PC-3 (cell line): ENCODE data around the gene WLS.

Experiments used
- EZH2 ChIP-seq: fragments of 300-600 bp; sonication (generic); IDR thresholded peaks from one replicate; pipeline ENCODE4 v1.6.1; 2017; ENCODE audit warnings: antibody characterized with exemption, mild to moderate bottlenecking, low read length; ENCODE audit not compliant: unreplicated experiment
- EZH2phosphoT487 ChIP-seq: fragments of 300-600 bp; sonication (generic); IDR thresholded peaks from 2 replicates; pipeline ENCODE4 v1.6.1; 2018; ENCODE audit warnings: mild to moderate bottlenecking, antibody characterized with exemption, low read length, borderline replicate concordance
- TF ChIP-seq, protein P1 (sequence below): fragments of 300-600 bp; sonication (generic); conservative IDR thresholded peaks from 2 replicates; pipeline ENCODE4 v1.5.1; 2017; ENCODE audit warnings: antibody characterized with exemption, low read depth, mild to moderate bottlenecking, low read length

DNA sequence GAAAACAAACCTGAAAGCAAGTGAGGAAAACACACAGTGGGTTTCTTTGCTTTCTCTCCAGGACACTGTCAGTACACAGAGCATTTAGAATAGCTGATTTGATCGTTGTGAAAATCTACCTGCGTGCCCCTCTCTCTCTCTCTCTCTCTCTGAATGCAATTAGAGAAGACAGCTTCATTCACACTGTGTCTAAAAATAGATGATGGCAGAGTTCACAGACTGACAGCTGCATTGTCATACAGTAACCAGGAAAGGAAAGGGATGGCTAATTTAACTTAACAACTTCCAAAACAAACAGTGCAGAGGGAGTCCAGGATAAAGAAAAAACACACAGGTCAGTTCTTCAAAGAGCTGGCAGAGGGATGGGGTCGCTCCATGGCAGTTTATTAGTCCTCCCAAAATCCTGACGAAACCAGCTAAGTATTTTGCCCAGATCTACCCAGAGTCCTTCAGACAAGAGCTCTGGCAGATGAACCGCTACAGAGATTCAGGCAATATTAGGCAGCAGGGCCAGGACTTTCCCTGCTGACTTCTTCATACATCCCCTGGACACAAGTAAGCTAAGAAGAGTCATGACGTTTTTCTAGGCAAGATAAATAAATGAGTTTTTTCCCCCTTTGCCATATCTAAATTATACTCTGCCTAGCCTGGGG is 58.9 kb downstream of the WLS start:
- TF ChIP-seq EZH2 (no peak), EZH2phosphoT487 (no peak)
- TF ChIP-seq, protein P1, sequence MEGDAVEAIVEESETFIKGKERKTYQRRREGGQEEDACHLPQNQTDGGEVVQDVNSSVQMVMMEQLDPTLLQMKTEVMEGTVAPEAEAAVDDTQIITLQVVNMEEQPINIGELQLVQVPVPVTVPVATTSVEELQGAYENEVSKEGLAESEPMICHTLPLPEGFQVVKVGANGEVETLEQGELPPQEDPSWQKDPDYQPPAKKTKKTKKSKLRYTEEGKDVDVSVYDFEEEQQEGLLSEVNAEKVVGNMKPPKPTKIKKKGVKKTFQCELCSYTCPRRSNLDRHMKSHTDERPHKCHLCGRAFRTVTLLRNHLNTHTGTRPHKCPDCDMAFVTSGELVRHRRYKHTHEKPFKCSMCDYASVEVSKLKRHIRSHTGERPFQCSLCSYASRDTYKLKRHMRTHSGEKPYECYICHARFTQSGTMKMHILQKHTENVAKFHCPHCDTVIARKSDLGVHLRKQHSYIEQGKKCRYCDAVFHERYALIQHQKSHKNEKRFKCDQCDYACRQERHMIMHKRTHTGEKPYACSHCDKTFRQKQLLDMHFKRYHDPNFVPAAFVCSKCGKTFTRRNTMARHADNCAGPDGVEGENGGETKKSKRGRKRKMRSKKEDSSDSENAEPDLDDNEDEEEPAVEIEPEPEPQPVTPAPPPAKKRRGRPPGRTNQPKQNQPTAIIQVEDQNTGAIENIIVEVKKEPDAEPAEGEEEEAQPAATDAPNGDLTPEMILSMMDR = no peak
